ENCODE results near the gene USP40. TPM values are rescaled to one million over a fixed set of nuclear protein-coding genes. Genes with fewer than 3 reads are reported as not detected.

The USP40 gene
- total RNA-seq, 1 donor from 2014 or later, result 23.8 TPM

GRCh38 chr2:233464531-233465240 is 101.9 kb downstream of the USP40 start:
- intact Hi-C loops (cut with DNase I), result no loop called here
- no peak for DNase-seq (ENCODE audit: low spot score)

- intact Hi-C loops (cut with DNase I), result no loop called here
- DNase-seq (ENCODE audit: low spot score), result no peak
Observed at GRCh38 chr2:233464056-233464455, 102.5 kb downstream of the USP40 start.

- DNase-seq (ENCODE audit: low spot score), result no peak
- intact Hi-C loops (cut with DNase I), result no loop called here
Observed at GRCh38 chr2:233463586-233463985, 103.0 kb downstream of the USP40 start.

- DNase-seq (ENCODE audit: low spot score), result no peak
- intact Hi-C loops (cut with DNase I), result no loop called here
Observed at GRCh38 chr2:233462826-233463470, 103.6 kb downstream of the USP40 start.

- DNase-seq (ENCODE audit: low spot score), result no peak
- intact Hi-C loops (cut with DNase I), result no loop called here
Observed at GRCh38 chr2:233462202-233462785, 104.3 kb downstream of the USP40 start.

GRCh38 chr2:233461481-233461891 is 105.1 kb downstream of the USP40 start:
- DNase-seq (ENCODE audit: low spot score), result no peak
- intact Hi-C loops (cut with DNase I), result no loop called here

- intact Hi-C loops (cut with DNase I), result no loop called here
- no peak for DNase-seq (ENCODE audit: low spot score)
Observed at GRCh38 chr2:233460726-233461441, 105.7 kb downstream of the USP40 start.

- intact Hi-C loops (cut with DNase I), result no loop called here
- DNase-seq (ENCODE audit: low spot score), result no peak
Observed at GRCh38 chr2:233459426-233459825, 107.2 kb downstream of the USP40 start.

GRCh38 chr2:233458826-233459225 is 107.8 kb downstream of the USP40 start:
- intact Hi-C loops (cut with DNase I), result no loop called here
- no peak for DNase-seq (ENCODE audit: low spot score)

- no peak for DNase-seq (ENCODE audit: low spot score)
- intact Hi-C loops (cut with DNase I), result no loop called here
Observed at GRCh38 chr2:233458031-233458610, 108.5 kb downstream of the USP40 start.

GRCh38 chr2:233457356-233457755 is 109.2 kb downstream of the USP40 start:
- DNase-seq (ENCODE audit: low spot score), result no peak
- intact Hi-C loops (cut with DNase I), result no loop called here

GRCh38 chr2:233456934-233457333 is 109.6 kb downstream of the USP40 start:
- intact Hi-C loops (cut with DNase I), result no loop called here
- no peak for DNase-seq (ENCODE audit: low spot score)

GRCh38 chr2:233456111-233456510 is 110.5 kb downstream of the USP40 start:
- no peak for DNase-seq (ENCODE audit: low spot score)
- intact Hi-C loops (cut with DNase I), result no loop called here

GRCh38 chr2:233455491-233455890 is 111.1 kb downstream of the USP40 start:
- intact Hi-C loops (cut with DNase I), result no loop called here
- no peak for DNase-seq (ENCODE audit: low spot score)

- no peak for DNase-seq (ENCODE audit: low spot score)
- intact Hi-C loops (cut with DNase I), result no loop called here
Observed at GRCh38 chr2:233455006-233455405, 111.6 kb downstream of the USP40 start.

- DNase-seq (ENCODE audit: low spot score), result no peak
- intact Hi-C loops (cut with DNase I), result no loop called here
Observed at GRCh38 chr2:233453916-233454315, 112.7 kb downstream of the USP40 start.

GRCh38 chr2:233453111-233453915 is 113.3 kb downstream of the USP40 start:
- no peak for DNase-seq (ENCODE audit: low spot score)
- intact Hi-C loops (cut with DNase I), result no loop called here

- intact Hi-C loops (cut with DNase I), result no loop called here
Observed at GRCh38 chr2:233451950-233452349, 114.6 kb downstream of the USP40 start.

GRCh38 chr2:233450864-233451575 is 115.6 kb downstream of the USP40 start:
- intact Hi-C loops (cut with DNase I), result no loop called here
- peak; percentile 27 for DNase-seq (ENCODE audit: low spot score)

More at GRCh38 chr2:233451950-233452349, 114.6 kb downstream of the USP40 start:
- DNase-seq (ENCODE audit: low spot score), result no peak

All from cardiac septum (tissue), 1 donor.